ENCODE measurements around the gene LCN12.

Gene LCN12

DNA sequence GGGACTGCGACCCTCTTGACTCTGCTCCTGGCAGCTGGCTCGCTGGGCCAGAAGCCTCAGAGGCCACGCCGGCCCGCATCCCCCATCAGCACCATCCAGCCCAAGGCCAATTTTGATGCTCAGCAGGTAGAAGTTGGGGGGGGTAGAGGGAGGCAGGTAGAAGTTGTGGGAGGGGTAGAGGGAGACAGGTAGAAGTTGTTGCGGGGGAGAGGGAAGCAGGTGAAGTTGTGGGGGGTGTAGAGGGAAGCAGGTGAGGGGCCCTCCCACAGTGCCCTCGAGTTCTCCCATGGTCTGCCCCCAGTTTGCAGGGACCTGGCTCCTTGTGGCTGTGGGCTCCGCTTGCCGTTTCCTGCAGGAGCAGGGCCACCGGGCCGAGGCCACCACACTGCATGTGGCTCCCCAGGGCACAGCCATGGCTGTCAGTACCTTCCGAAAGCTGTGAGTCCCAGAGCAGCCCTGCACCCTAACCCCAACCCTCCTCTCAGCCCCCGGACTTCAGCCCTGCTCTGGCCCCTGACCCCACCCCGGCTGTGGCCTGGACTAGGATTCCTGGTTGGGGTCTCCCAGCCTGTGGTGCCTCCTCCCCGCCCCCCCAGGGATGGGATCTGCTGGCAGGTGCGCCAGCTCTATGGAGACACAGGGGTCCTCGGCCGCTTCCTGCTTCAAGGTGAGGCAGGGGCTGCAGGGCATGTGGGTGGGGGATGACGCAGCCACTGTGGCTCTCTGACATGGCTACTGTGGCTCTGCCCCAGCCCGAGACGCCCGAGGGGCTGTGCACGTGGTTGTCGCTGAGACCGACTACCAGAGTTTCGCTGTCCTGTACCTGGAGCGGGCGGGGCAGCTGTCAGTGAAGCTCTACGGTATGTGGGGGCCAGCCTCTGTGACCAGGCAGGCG is 6.5 kb upstream of the LCN12 start:
- no peak for DNase-seq

DNA sequence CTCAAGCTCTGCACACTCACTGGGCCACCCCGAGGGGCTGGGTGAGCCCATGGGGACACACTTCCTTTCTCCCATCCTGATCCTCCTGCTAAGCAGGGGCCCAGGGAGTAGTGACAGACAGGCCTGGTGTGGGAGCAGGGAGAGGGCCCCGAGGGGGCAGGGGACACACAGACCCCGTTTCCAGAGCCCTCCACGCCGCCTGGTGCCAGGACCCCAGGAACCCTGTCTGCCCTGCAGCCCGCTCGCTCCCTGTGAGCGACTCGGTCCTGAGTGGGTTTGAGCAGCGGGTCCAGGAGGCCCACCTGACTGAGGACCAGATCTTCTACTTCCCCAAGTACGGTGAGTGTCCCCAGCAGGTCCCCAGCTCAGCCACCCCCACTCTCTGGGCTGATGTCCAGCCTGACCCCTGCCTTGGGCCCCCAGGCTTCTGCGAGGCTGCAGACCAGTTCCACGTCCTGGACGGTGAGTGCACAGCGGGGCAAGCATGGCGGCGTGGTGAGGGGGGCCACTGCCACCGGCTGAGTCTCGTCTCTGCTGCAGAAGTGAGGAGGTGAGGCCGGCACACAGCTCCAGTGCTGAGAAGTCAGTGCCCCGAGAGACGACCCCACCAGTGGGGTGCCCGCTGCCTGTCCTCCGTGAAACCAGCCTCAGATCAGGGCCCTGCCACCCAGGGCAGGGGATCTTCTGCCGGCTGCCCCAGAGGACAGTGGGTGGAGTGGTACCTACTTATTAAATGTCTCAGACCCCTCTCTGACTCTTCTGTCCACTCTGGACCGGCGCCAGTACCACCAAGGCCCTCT is 5.6 kb upstream of the LCN12 start:
- DNase-seq, result no peak

DNA sequence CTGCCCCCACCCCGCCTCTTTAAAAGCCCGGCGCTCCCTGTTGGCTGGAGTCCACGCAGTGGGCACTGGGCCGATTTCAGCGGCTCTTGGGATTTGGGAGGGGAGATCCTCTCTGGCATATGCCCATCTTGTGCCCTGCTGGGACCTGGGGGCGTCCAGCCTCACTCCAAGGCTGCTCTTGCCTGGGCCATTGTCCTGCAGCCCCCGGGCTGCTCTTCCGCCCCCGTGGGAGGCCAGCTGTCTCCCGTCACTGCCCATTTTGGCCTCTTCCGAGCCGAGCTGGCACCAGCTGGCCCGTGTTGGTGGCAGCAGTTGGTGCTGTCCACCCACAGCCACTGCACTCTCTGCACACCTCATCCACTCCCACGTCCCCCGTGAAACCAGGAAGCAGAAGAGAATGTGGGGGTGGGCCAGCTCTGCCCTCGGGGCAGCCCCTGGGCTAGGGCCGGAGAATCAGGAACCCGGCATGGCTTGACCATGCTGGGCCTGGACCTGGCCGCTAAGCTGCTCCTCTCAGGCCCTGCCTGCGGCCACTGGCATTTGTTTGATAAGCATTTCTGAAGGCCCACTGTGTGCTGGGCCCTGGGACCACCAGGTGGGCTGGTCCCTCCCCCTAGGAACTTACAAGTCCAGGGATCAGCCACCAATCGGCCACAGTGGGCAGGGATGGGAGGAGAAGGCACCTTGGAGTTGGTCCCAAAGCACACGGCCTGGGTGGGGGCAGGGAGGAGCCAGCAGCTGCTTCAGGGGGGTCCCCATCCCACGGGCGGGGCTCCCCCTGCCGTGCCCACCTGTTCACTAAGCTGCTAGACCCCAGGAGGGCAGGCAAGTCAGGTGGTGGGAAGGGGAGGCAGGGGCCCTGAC is 4.8 kb upstream of the LCN12 start:
- DNase-seq, result no peak

DNA sequence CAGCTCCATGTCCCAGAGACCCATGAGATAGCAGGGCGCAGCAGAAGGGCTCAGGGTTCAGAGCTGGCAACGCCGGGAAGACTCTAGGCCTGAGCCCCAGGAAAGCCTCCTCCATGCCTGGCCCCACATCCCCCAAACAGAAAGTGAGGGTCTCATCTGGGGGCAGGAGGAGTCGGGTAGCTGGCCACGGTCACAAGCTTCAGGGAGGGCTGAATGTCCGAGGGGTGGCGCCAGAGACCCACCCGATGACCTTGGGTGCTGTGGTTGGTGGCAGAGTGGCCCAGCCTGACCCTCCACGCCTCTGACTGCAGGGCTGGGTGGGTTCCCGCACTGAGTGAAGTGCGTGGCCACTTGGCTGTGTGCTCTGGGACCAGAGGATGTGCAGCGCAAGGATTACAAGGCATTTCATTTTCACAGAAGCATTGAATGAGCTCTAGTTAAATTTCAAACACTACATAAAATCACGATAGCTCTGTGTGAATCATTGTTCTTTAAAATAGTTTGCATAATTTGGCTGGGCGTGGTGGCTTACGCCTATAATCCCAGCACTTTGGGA is 4.0 kb upstream of the LCN12 start:
- DNase-seq, result no peak

DNA sequence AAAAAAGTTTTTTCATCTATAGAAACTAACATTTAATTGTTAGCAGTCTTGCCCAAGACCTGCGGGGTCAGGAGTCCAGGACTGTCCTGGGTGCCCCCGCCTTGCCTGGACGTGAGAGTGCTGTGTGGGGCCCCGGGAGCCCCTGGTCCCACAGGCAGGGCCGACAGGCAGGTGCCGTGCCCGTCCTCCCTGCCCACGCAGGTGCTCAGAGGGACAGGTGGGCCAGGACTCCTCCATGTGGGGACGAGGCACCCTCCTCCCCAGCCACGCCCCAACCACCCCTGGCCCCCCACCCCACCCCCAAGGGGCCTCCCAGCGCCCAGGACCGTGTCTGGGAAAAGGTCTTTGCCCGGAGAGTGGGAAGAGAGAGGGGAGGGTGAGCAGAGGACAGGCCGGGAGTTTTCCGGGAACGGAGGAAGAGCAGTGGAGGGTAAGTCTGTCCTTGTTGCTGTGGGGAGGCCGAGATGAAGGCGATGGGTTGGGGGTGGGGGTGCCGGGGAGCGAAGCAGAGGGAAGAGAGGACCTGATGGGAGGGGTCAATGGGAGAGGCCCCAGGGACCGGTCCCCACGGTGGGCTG is 2.7 kb upstream of the LCN12 start:
- DNase-seq, result no peak

DNA sequence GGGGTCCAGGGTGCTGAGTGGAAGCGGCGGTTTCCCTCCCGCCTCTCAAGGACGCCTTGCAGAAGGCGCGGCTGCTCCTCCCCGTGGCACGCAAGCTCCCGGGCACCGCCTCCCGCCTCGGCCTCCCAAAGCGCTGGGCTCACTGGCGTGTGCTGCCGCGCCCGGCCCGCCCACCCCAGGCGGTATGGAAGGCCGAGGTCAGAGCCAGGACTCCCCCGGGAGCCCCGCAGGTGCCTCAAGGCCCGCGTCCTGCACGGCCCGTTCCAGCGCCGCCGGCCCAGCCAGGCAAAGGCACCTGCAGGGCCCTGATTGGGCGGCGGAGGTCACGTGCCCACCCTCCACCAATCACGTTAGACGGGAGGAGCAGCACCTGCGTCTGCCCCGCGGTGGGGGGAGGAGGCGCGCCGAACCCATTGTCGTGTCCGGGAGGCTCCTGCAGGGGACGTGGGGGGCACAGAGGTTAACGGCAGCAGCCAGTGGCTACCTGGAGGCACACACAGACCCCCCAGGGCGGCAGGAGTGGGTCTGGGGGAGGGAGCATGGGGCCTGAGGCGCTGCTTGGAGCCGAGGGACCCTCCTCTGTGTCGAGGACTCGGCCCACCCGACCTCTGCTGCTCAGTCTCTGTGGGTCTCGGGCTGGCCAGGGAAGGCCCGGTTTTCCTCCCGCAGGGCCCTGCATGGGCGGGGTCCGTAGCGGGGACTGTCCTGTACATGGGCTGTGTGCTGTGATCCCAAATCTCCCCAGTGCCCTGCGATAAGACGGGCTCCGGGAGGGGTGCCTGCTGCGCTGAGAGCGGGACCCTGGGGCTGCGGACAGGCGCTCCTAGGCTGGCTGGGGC is 2.0 kb upstream of the LCN12 start:
- DNase-seq, result peak; percentile 99

DNA sequence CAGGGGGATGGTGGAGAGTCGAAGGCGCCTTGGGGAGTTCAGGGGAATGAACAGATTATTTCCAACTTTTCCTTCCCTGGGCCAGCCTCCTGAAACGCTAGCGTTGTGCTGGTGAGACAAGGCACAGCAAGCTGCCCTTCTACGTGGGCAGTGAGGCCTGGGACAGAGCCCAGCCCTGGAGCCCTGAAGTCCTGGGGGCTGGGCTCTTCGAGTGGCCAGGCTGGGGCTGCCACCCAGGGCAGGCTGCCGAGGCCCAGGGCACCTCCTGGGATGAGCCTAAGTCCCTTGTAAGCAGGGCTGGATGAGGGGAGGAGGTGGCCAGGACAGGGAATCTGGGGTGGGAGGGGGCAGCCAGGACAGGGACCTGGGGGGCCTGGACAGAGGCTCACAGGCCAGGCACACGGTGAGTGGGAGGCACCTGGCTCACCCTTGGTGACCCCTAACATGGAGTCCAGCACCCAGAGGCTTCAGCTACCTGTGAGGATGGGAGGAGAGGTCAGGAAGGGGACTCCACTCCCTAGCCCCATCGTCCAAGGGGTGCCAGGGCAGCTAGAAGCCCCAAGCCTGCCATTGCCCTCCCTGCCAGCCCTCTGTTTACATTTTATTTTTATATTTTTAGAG is 1.3 kb upstream of the LCN12 start:
- no peak for DNase-seq

DNA sequence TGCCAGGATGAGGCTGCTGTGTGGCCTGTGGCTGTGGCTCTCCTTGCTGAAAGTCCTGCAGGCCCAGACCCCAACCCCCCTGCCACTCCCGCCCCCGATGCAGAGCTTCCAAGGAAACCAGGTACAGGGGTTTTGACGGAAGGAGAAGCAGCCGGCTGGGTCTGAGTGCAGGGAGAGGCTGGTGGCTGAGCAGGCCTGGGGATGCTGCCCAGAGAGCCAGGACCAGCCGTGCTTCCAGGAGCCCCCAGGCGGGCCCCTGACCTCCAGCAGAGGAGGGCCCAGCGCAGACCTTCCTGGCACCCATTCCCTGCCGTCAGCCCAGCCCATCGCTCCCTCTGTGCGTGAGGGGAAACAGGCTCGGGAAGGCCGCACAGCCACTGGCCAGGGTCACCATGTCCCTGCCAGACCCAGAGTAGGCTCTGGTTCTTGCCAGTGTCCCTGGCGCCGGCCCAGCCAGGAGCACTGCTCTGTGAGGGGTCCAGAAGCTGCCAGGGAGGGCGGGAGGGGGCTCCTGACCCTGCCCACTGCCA is 313 bp downstream of the LCN12 start:
- DNase-seq, result no peak

DNA sequence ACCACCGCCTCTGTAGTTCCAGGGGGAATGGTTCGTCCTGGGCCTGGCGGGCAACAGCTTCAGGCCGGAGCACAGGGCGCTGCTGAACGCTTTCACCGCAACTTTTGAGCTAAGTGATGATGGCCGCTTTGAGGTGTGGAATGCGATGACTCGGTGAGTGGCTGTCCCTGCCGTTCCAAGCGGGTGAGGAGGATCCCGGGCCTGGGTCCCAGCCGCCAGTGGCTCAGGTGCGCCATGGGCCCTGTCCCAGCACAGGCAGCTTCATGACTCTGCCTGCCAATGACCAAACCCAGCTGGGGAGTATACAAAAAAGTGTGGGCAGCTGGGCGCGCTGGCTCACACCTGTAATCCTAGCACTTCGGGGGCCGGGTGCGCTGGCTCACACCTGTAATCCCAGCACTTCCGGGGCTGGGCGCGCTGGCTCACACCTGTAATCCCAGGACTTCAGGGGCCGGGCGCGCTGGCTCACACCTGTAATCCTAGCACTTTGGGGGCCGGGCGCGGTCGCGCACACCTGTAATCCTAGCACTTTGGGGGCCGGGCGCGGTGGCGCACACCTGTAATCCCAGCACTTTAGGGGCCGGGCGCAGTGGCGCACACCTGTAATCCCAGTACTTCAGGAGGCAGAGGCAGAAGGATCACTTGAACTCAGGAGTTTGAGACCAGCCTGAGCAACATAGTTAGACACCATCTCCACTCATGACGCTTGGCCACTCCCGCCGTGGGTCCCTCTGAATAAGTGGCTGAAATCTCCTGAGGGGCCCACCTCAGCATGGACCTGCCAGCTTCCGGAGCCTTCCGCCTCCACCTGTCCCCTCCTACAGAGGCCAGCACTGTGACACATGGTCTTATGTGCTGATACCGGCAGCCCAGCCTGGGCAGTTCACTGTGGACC is 1.1 kb downstream of the LCN12 start:
- no peak for DNase-seq

DNA sequence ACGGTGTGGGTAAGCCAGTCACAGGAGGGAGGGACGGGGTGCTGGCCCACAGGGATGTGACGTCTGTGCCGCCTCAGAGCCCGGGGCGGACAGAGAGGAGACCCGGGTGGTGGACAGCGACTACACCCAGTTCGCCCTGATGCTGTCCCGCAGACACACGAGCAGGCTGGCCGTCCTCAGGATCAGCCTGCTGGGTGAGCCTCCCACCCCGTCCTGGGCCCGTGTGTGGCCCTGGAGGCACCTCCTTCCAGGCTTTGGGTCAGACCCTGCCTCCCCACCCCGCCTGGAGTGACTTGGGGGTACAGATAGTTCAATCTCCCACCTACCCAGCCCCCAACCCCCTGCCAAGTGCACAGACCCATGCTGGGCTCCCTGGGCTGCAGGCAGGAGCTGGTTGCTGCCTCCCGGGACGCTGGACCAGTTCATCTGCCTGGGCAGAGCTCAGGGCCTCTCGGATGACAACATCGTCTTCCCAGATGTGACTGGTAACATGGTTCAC is 1.7 kb downstream of the LCN12 start:
- no peak for DNase-seq

DNA sequence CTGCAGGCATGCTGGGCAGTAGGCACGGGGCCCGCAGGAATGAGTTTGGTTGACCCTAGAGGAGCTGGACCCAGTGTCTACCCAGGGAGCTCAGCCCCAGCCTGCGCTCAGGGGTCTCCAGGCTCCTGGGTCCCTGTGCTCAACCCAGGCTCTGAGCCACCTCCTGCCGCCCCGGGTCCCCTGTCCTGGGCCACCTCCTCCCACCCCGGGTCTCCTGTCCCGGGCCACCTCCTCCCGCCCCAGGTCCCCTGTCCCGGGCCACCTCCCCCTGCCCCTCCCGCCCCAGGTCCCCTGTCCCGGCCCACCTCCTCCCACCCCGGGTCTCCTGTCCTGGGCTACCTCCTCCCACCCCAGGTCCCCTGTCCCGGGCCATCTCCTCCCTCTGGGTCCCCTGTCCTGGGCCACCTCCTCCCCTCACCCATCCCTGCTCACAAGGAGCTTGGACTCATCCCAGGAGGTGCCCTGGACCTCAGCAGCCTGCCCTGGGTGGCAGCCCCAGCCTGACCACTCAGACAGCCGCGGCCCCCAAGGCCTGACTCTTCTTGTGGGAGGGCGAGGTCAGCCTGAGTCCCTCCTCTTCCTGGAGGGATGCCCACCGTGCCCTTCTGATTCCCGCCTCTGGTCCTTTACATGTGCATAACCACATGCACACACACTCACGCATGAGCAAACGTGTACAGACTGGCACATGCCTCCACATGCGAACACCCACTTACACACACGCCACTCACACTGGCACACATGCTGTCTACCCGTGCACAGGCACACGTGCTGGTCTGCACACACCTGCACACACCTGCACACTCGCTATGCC is 2.4 kb downstream of the LCN12 start:
- DNase-seq, result no peak

DNA sequence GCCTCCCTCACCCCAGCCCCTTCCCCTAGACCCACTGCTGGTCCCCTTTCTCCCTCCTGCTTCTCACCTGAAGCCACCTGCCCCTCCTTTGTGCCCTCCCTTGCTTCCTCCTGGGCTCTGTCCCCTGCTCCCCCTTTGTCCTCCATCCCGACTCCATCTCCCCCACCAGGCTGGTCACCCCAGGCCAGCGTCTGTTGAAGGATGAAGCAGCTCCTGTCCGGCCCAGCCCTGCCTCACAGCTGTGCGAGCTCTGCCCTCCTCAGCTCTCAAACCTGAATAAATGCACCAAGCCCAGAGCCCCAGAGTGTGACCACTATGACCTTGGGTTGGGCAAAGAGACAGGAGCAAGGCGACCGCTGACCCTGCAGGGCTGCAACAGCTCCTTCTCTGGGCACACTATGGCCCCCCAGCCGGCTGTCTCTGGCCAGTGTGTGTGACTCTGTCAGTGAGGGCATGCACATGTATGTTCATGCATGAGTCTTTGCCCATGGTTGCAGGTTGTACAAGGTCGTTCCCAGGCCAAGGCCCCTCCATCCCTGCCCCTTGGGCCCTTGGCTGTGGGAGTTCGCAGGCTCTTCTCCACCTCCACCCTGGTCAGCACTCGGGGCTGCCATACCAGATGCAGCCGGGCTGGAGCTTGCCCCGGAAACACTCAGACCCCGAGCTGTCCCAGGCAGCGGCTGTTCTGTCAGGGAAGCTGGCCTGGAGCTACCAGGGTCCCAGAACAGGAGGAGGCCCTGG is 3.3 kb downstream of the LCN12 start:
- DNase-seq, result no peak

DNA sequence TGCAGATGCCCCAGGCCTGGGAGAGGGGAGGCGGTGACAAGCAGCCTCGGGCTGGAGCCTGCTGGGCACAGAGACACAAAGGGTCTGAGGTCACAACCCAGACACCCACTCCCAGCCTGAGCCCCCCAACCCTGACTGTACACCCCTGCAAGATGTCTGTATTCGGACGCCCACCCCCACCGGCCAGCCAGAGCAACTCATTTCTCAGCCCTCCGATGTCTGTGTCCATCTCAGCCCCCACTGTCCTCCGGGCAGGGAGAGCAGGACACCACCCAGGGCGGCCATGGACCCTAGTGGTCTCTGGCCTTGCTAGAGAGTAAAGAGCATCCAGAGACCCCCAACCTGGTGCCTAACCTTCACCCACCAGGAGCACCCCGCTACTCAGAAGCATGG is 3.9 kb downstream of the LCN12 start:
- no peak for DNase-seq

DNA sequence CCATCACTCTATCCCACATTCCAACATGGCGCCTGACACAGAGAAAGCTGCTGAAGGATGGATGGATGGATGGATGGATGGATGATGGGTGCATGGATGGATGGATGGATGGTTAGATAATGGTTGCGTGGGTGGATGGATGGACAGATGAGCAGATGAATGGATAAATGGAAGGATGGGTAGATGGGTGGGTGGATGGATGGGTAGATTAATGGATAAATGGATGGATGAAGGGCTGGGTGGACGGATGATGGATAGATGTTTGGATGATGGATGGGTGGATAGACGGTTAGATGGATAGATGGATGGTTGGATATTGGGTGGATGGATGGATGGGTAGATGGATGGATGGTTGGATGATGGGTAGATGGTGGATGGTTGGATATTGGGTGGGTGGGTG is 4.5 kb downstream of the LCN12 start:
- no peak for DNase-seq

DNA sequence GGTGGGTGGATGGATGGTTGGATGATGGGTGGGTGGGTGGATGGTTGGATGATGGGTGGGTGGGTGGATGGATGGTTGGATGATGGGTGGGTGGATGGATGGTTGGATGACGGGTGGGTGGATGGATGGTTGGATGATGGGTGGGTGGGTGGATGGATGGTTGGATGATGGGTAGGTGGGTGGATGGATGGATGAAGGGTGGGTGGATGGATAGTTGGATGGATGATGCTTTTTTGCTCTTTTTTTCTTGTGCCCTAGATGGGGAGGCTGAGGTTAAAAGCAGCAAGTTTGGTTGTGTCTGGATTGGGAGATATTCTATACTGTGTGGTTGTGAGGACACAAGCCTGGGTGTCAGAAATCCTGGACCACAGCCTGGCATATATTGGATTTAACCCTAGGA is 5.4 kb downstream of the LCN12 start:
- no peak for DNase-seq

DNA sequence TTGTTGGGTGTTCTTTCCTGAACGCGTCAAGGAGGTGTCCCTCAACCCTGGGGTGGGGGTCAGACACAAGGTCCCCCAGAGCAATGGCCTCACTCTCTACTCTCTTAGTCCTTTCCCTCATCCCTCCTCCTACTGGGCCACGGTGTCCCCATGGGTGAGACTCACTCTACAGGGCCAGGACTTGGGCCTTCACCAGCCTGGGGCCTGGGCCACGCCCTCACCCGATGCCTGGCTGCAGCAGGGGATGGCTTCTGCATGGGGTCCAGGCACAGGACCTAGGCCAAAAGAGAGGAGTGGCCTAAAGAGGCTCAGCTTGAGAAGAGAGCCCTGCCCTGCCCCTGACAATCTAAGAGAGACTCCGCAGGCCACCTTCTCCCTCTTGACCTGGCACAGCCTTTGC is 5.8 kb downstream of the LCN12 start:
- DNase-seq, result no peak

DNA sequence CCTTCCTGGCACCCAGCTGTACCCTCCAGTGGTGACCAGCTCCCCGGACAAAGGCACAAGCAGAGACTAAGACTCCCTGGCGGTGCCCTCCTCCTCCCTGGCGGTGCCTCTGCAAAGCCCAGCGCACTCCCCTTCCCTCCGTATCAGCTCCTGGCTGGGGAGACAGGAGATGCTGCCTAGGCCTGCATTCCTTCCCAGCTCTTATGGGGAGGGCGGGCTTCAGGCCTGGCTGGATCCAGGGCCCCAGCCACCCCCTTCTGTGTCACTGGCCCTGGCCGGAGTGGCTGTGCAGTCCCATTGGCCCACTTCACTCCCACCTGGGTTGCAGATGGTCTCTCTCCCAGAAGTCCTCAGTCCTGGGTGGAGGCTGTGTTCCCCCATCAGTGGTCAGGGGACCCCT is 6.4 kb downstream of the LCN12 start:
- no peak for DNase-seq

Measured in activated effector memory CD4-positive, alpha-beta T cell treated with anti-CD3 and anti-CD28 coated beads, Interleukin-2, amount 50 U/mL, for 16 hours (primary cell).